Kidney tubule cell (primary cell): ENCODE results near the gene CAMLG.
"Not testable (repeated sequence)": the region's sequence is repeated elsewhere in the genome, so short reads cannot be mapped to it uniquely, and the experiment has no call there.

ENCODE experiments used
- DNase-seq: peaks from one replicate; pipeline ENCODE4 v3.0.0-alpha.2; 2018; ENCODE audit warnings: low spot score

Gene CAMLG

DNA sequence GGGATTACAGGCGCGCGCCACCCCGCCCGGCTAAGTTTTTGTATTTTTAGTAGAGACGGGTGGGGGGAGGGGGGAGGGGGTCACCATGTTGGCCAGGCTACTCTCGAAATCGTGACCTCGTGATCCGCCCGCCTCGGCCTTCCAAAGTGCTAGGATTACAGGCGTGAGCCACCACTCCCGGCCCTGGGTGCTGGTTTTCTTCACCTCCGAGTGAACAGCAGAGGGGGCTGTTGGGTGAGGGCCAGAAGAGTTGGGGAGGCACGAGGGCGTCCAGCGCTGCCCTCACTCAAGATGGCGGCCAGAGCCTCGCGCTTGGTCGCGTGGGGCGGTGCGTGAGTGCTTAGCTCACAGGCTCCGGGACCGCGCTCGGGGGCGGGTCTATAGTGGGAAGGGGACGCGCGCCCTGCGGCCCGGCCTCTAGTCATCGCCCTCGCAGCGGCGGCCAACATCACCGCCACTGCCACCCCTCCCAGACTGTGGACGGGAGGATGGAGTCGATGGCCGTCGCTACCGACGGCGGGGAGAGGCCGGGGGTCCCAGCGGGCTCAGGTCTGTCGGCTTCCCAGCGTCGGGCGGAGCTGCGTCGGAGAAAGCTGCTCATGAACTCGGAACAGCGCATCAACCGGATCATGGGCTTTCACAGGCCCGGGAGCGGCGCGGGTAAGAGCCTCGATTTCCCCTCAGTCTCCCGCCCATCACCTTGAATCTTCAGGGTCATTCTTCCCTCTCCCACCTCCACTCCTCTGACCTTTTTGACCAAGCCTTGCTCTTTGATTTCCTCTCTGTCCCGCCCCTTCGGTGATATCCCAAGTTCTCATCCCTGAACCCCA lies at the start of gene CAMLG:
Gene CAMLG, plus strand, starts transcription at position 416 of the 830 bp plus-strand sequence. Its CDS starts 73 bp downstream, at position 489.
- DNase-seq, result peak; percentile 98

DNA sequence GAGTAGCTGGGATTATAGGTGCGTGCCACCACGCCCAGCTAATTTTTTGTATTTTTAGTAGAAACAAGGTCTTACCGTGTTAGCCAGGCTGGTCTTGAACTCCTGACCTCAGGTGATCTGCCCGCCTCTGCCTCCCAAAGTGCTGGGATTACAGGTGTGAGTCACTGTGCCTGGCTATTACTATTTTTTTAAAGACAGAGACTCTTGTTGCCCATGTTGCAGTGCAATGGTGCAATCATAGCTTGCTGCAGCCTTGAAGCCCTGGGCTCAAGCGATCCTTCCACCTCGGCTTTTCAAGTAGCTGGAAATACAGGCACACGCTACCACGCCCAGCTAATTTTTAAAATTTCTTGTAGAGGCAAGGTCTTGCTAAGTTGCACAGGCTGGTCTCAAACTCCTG lies 48.2 kb upstream of the CAMLG start:
- not testable (repeated sequence) for DNase-seq

DNA sequence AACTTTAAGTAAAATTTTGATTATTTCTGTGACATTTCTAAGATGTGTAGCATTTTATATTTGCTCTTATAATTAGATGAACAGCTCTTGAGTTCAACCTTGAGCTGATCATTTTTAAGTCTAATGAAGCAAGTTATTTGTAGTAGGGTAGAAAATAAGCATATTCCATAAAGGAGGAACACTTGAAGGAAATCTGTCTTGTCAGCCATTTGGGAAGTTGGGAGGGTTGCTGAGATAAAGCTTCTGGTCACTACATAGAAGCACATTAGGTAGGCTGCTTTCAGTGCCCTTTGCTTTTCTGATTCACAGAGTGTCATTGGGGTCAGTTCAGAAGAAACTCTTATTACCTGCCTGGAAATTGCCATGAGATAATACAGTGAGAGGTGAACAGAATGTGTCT lies 45.6 kb upstream of the CAMLG start:
- DNase-seq, result no peak

DNA sequence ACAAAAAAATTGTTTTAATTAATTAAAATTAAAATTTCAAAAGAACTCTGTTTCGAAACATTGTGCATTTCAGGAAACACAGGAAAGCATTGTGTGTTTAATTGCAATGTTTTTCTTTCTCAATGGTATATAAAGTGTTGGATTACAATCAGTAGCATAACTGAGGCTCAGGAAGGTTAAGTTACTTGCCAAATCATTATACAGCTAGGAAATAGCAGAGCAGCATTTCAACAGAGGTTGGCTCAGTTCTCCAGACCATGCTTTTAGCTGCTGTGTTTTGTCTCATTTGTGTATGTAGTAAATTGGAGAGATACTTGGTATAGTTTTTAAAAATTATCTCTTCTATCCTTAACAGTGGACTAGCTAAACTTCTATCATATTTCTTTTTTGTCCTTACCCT lies 30.0 kb upstream of the CAMLG start:
- DNase-seq, result no peak

DNA sequence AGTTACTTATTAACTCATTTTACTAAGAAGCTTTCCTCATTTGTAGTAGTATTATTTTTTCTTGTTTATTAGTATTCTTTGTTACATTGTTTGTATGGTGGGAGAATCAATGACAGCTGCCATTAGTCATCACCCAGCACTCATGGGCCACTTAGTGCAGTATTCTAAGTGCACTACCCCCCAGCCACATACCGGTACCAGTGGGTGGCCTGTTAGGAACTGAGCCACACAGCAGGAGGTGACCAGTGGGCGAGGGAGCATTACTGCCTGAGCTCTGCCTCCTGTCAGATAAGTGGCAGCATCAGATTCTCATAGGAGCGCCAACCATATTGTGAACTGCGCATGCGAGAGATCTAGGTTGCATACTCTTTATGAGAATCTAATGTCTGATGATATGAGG lies 24.2 kb upstream of the CAMLG start:
- DNase-seq, result no peak

DNA sequence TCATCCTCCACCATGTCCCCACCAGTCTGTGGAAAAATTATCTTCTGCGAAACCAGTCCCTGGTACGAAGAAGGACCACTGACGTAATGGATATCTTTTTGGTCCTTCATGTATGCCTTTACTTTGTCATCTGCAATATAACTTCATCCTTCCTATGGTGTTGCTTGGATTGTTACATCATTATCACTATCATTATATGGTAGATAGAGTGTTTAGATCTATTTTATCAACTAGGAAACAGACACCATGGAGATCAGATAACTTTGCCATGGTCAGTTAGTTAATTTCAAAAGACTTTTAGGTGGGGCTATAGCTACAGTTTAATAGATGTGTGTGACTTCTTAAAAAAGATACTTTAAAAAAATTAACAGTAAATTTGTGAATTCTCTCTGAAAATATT lies 23.8 kb upstream of the CAMLG start:
- DNase-seq, result no peak

DNA sequence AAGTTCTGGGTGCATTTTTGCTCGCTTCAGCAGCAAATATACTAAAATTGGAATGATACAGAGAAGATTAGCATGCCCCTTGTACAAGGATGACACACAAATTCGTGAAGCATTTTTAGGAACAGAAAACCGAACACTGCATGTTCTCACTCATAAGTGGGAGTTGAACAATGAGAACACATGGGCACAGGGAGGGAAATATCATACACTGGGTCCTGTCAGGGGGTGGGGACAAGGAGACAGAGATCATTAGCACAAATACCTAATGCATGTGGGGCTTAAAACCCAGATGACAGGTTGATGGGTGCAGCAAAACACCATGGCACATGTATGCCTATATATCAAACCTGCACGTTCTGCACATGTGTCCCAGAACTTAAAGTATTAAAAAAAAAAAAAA lies 22.9 kb upstream of the CAMLG start:
- not testable (repeated sequence) for DNase-seq

DNA sequence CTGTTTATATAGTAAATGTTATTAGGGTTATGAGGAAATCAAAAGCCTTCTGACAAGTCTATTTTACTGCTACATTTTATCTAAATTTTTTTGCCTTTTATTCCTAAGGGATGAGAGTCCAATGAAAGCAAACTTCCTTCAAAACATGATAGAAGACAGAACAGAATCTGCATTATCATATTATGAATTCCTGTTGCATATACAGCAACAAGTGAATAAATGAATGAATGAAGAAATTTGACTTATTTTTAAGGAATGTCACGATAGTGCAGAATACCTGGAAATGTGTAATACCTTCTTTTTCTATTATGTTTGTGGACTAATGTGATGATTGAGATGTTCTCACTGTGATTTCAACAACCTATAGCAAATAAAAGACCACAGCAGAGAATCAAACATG lies 13.5 kb upstream of the CAMLG start:
- DNase-seq, result no peak

DNA sequence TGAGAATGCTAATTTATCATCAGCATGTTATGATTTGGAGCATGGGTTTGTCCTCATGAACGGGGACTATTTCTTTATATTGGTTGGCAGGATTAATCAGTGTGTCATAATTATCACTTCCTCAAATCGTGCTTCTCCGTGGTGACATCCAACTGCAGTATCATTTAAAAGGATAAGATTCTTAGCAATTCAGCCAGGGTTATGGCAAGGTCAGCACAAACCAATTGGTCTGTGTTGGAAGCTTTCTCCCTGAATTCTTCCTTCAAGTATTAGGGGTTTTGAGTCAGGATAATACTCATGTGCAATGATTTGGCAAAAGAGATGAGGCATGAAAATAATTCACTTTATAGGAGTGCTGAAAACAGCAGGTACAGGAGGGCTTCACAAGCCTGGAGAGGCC lies 5.5 kb upstream of the CAMLG start:
- no peak for DNase-seq

DNA sequence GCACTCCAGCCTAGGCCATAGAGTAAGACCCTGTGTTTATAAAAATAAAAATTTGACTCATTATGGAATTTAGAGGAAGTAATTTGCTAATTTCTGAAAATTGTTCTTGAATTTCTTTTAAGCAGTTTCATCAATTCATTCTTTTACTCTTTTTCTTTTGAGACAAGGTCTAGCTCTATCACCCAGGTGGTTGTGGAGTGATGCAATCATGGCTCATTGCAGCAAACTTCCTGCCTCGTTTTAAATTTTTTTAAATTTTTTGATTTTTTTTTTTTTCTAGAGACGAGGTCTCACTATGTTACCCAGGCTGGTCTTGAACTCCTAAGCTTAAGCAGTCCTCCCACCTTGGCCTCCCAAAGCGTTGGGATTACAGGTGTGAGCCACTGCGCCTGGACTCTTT lies 3.1 kb upstream of the CAMLG start:
- DNase-seq, result no peak

DNA sequence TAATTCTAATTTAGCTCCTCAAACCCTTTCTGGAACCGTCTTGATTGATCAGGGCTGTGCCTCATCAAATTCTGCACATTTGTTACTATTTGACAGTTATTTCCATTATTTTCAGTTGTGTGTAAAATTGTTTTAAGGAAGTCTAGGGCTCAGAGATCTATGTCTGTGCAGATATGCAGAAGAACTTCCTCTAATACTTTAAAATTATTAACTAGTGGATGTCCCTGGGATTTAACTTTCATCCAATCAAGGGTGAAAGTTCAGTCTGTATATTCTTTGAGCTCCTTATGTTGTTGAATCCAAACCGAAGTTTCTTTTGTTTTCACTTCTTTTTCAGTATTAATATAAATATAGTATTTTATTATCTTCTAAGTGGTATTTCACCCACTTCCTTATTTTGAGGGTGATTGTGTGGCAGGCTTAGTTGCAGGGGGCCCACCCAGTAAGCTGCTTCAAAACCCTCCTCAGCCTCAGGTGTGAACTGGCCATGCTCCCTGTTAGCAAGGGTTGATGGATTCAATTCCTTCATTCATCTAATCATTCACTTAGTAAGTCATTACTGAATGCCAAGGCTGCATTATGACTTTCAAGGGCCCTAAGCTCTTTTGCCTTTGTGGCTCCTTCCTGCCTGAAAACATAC lies 2.1 kb upstream of the CAMLG start:
- peak; percentile 14 for DNase-seq

DNA sequence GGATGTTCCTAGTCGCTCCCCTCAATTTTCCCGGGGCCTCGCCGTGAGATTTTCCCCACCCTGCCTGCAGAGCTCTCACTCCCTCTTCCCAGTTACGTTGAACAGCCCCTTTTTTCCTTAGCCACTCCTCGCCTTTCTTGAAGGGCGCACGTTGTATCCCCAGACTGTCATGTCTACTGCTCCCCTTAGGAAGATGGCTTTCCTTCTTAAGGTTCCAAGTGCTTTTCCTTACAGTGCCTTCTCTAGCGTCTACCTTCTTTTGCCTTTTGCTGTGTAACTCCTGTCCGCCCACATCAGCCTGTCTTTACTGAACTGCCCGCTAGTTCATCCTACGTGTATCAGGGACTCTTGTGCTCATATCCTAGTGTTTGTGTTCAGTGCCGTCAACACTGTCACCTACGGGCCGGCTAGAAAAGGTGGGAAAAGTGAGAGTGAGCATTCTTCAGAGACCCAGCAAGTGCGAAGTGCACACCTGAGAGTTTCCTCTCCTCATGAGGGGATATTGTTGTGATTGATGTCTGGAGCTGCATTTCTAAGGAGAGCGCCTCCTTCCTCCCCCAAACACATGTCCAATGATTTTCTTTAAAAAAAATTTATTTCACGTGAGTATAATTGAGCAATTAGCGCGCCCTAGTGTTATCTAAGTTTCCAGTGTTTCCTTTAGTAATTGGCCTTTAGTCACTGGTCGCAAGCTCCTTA lies 764 bp downstream of the CAMLG start:
- DNase-seq, result peak; percentile 67

DNA sequence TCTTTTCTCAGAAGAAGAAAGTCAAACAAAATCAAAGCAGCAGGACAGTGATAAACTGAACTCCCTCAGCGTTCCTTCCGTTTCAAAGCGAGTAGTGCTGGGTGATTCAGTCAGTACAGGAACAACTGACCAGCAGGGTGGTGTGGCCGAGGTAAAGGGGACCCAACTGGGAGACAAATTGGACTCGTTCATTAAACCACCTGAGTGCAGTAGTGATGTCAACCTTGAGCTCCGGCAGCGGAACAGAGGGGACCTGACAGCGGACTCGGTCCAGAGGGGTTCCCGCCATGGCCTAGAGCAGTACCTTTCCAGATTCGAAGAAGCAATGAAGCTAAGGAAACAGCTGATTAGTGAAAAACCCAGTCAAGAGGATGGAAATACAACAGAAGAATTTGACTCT lies 2.7 kb downstream of the CAMLG start:
- no peak for DNase-seq

DNA sequence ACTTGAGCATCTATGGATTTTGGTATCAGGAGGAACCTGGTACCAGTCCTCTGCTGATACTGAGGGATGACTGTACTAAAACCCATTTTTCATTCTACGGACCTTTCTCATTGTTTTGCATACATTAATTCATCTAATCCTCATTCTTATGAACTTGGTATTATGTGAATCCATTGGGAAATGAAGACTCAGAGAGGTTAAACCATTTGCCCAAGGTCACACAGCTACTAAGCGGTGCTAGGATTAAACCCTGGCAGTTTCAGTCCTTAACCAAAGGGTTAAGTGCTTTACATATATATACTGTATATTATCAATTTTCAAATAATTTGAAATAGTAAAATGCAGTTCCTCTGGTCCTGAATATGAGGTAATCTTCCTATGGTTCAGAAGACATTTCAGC lies 3.8 kb downstream of the CAMLG start:
- DNase-seq, result no peak

DNA sequence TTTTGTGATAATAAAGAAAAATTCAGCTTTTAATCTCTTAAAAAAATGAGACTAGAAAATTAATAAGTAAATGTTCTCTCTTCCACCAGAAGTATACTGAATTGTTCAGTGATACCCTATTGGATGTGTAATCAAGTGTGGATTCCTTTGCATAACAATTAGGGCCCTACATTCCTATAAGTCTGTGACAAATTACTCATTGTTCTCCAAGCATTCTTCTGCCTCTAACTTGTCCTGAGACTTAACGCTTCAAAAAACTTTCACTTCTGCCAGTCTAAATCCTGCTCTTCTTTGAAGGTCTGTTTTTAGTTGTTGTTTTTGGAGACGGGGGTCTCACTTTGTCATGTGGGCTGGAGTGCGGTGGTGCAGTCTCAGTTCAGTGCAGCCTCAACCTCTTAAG lies 11.1 kb downstream of the CAMLG start:
- DNase-seq, result peak; percentile 68

DNA sequence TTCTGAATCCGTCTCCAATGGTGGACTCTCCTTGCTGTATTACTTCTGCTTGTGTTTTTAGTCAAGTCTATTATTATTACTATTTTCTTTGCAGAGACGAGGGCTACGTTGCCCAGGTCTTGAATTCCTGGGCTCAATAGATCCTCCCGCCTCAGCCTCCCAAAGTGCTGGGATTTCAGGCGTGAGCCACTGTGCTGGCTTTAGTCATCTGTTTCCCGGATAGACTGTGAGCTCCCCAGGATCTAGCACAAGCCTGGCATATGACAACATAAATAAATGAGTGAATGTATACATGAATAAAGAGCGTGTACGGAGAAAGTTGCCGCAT lies 19.8 kb downstream of the CAMLG start:
- DNase-seq, result no peak

DNA sequence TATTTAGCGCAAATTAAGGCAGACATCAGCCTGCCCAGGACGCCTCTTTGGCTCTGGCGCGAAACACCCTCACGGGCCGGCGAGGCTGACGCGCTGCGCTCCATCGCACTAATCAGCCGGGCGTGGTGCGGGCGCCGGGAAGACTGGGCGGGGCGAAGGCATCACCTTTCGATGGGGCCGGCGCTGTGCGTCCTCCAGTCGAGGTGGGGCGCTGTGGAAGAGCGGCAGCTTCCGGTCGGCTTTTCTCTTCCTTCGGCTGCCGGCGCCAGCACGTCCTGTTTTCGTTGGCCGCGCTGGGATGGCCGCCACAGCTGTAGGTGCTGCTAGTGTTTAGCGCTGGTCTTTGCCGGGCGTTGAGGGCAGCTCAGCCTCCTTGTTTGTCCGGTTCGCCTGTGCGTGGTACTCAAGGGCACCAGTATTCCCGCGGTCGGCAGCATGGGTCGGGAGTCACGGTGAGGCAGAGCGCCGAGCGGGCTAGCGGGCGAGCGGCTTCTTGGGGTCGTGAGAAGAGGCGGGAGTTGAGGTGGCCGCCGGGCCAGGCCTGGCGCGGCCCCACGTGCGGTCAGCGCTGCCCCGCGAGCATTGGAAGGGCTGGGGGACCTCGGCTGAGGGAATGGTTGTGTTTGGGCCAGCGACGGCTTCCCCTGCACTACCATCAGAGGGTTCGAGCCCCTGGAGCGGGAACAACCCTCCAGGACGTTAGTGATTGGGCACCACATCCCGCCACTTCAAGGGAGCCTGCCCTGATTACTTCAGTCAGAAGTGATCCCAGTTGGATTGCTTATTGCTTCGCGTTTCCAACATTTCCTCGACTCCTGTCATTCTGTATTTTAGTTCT lies 20.4 kb downstream of the CAMLG start, which contains the start of gene DDX46:
Gene DDX46, plus strand, starts transcription at position 276 of the 838 bp plus-strand sequence. Its CDS starts 160 bp downstream, at position 436.
- peak; percentile 94 for DNase-seq

DNA sequence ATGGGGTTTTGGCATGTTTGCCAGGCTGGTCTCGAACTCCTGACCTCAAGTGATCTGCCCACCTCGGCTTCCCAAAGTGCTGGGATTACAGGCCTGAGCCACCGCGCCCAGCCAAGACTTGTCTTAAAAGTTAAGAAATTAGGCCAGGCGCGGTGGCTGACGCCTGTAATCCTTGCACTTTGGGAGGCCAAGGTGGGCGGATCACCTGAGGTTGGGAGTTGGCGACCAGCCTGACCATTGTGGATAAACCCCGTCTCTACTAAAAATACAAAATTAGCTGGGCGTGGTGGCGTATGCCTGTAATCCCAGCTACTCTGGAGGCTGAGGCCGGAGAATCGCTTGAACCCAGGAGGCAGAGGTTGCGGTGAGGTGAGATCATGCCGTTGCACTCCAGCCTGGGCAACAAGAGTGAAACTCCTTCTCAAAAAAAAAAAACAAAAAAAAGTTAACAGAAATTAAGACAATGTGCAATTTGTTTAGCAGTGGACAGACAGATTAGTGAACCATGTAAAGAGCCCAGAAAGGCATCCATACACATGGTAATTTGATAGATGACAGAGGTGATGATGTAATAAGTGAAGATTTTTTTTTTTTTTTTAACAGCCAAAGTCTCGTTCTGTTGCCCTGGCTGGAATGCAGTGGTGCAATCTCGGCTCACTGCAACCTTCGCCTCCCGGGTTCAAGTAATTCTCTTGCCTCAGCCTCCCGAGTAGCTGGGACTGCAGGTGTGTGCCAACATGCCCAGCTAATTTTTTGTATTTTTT lies 29.4 kb downstream of the CAMLG start:
- not testable (repeated sequence) for DNase-seq

DNA sequence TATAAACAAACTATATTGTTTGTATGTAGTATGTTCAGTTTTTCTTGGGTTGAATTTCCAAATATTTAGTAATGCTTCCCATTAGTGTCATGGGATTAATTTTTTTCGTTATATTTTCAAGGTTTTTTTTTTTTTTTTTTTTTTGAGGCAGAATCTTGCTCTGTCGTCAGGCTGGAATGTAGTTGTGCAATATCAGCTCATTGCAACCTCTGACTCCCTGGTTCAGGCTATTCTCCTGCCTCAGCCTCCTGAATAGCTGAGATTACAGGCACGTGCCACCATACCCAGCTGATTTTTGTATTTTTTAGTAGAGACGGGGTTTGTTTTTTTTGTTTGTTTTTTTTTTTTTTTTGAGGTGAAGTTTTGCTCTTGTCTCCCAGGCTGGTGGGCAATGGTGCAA lies 30.9 kb downstream of the CAMLG start:
- no peak for DNase-seq

DNA sequence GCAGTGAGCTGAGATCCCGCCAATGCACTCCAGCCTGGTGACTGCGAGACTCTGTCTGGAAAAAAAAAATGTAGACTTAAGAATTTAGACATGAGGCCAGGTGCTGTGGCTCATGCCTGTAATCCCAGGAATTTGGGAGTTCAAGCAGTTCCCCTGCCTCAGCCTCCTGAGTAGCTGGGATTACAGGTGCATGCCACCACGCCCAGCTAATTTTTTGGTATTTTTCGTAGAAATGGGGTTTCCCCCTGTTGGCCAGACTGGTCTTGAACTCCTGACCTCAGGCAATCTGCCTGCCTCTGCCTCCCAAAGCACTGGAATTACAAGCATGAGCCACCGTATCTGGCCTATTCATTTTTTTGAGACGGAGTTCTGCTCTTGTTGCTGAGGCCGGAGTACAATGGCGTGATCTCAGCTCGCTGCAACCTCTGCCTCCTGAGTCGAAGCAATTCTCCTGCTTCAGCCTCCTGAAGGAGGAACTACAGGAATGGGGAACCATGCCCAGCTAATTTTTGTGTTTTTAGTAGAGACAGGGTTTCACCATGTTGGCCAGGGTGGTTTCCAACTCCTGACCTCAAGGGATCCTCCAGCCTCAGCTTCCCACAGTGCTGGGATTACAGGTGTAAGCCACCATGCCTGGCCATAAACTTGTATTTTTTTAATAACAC lies 34.2 kb downstream of the CAMLG start:
- DNase-seq, result no peak

DNA sequence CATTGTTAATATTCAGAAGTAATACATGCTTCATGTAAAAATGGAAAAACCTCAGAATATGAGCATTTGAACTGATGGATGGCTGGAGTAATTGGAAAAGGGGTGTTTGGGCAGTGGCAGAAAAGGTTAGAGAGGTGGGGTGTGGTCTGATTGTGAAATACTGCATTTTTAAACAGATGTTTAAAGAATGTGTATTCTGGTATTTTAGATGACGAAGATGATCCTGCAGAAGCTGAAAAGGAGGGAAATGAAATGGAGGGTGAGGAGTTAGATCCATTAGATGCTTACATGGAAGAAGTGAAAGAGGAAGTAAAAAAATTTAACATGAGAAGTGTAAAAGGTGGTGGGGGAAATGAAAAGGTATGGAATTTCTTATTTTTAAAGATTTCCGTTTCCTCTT lies 39.0 kb downstream of the CAMLG start:
- DNase-seq, result no peak
